BJ (cell line): ENCODE data around the gene INKA2. TPM values are rescaled to one million over a fixed set of nuclear protein-coding genes. Genes with fewer than 3 reads are reported as not detected.

Experiments
- CTCF ChIA-PET: fragments of 350-600 bp; formaldehyde crosslinking; extraction: SDS; loops from one replicate; lab custom pipeline; 2021; ENCODE audit warnings: antibody characterized with exemption, inconsistent platforms; lab: Yijun Ruan, JAX
- POLR2A ChIA-PET: fragments of 300-600 bp; sonication (Branson Sonifier 250); formaldehyde crosslinking; extraction: SDS; loops from one replicate; lab custom pipeline; 2021; ENCODE audit warnings: antibody characterized with exemption; lab: Charles Lee
- DNase-seq: peaks from one replicate; pipeline ENCODE4 v3.0.0-alpha.2; 2011; ENCODE audit warnings: low read depth
- H3K27me3 ChIP-seq: 2 replicates; pipeline ENCODE4 v1.6.0; 2011; ENCODE audit warnings: low read length; ENCODE audit not compliant: control insufficient read depth, insufficient read depth
- H3K36me3 ChIP-seq: 2 replicates; pipeline ENCODE4 v1.5.1; 2011; ENCODE audit warnings: low read length; ENCODE audit not compliant: control insufficient read depth, insufficient read depth
- H3K4me3 ChIP-seq: 2 replicates; pipeline ENCODE4 v1.5.1; 2011; ENCODE audit warnings: low read depth, mild to moderate bottlenecking, control low read depth, low read length
- CTCF ChIP-seq: IDR thresholded peaks from 2 replicates; pipeline ENCODE4 v1.5.1; 2011; ENCODE audit warnings: low read depth, mild to moderate bottlenecking, control low read depth, inconsistent platforms, low read length, moderate library complexity; ENCODE audit not compliant: insufficient read depth
- polyA plus RNA-seq: library from polyadenylated mRNA; depleted of rRNA; stranded (reverse); fragments of >200 nt; gene quantifications from 2 replicates; pipeline ENCODE4 v1.2.3, GENCODE V29; 2011

Gene INKA2
- polyA plus RNA-seq, 1 experiment, result 2.3 TPM

- no peak for DNase-seq
- POLR2A ChIA-PET, result no interaction called here
- Histone ChIP-seq H3K4me3 (no peak overlapping the region), H3K27me3 (no peaks in the 10 kb centered on the region), H3K36me3 (no peaks in the 10 kb centered on the region)
- no peak for TF ChIP-seq CTCF
- CTCF ChIA-PET, result interaction anchor here (0.6 to 2.2 kb wide), 3 partner anchors 9 to 236 kb away, joined by 3 to 9 read pairs (median 3); no protein-coding TSS in a partner anchor
Observed at GRCh38 chr1:111778066-111778465, 38.9 kb upstream of the INKA2 start.

GRCh38 chr1:111777301-111777700 lies 38.1 kb upstream of the INKA2 start:
- Histone ChIP-seq H3K4me3 (no peak overlapping the region), H3K27me3 (no peaks in the 10 kb centered on the region), H3K36me3 (no peaks in the 10 kb centered on the region)
- CTCF ChIA-PET, result interaction anchor here (0.7 to 2.2 kb wide), 2 partner anchors 8 to 11 kb away, joined by 3 to 9 read pairs; no protein-coding TSS in a partner anchor
- POLR2A ChIA-PET, result no interaction called here
- DNase-seq, result no peak
- no peak for TF ChIP-seq CTCF

GRCh38 chr1:111776861-111777260 lies 37.7 kb upstream of the INKA2 start:
- Histone ChIP-seq H3K36me3 (no peaks in the 10 kb centered on the region), H3K4me3 (no peak overlapping the region), H3K27me3 (no peaks in the 10 kb centered on the region)
- ChIA-PET CTCF (interaction anchor here (2.2 kb wide), 1 partner anchor 7 kb away, joined by 9 read pairs; no protein-coding TSS in a partner anchor), POLR2A (no interaction called here)
- no peak for DNase-seq
- TF ChIP-seq CTCF, result no peak

DNA sequence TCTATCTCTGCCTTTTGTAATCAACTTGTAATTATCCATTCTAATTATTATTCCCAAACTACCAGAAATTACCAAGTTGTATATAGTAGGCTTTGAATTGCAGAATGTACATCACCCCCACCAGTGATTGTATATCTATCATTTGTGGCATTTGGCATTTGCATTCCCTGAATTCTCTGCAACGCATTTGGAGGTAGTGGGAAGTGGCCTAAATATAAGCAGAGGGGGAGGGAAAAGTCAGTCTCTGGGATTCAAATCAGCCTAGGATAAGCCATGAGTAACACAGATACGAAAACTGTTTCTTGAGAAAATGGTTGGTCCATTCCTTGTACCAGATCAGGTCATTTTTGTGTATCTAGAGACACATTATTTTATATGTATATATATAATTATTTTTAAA lies 37.2 kb upstream of the INKA2 start:
- CTCF ChIA-PET, result no interaction called here
- Histone ChIP-seq H3K36me3 (no peaks in the 10 kb centered on the region), H3K27me3 (no peaks in the 10 kb centered on the region), H3K4me3 (no peak overlapping the region)
- POLR2A ChIA-PET, result no interaction called here
- DNase-seq, result no peak
- TF ChIP-seq CTCF, result no peak

DNA sequence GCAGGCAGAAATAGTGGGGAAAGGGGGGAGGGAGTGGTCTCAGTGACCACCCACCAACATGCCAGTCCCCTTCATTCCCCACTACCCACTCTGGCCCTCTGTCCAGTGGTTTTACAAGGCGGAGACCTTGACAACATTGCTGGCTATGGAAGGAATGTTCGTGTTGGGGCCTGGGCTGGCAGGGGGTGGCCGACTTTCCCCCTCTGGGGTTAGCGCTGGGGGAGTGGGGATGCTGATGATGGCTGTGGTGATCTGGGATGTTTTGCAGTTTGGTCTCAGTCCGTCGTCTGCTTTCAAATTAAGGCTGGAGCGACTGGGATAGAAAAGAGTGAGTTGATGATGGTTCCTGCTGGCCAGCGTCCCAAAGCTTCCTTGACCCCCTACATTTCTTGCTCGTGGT lies 36.8 kb upstream of the INKA2 start:
- POLR2A ChIA-PET, result no interaction called here
- H3K4me3 ChIP-seq, result no peak overlapping the region
- H3K27me3 ChIP-seq, result no peaks in the 10 kb centered on the region
- no peak for TF ChIP-seq CTCF
- CTCF ChIA-PET, result no interaction called here
- no peak for DNase-seq
- no peaks in the 10 kb centered on the region for H3K36me3 ChIP-seq
